Keratinocyte (primary cell): ENCODE measurements around the gene PLEKHH1. TPM values are rescaled to one million over a fixed set of nuclear protein-coding genes. Genes with fewer than 3 reads are reported as not detected.

Experiments used
- DNase-seq: peaks from one replicate; pipeline ENCODE4 v3.0.0-alpha.2; 2011; ENCODE audit warnings: low read depth, missing footprints, low spot score
- FAIRE-seq: peaks from 2 replicates; lab custom pipeline; 2011; peaks lifted over from hg19 to GRCh38; lab: Jason Lieb, UNC
- H2AFZ ChIP-seq: 2 replicates; pipeline ENCODE4 v1.6.0; 2012; ENCODE audit warnings: low read length, control low read depth, inconsistent platforms; ENCODE audit not compliant: control insufficient read depth
- H3K27ac ChIP-seq: 2 replicates; pipeline ENCODE4 v1.5.1; 2011; ENCODE audit warnings: low read length; ENCODE audit not compliant: control insufficient read depth, insufficient read depth
- H3K27me3 ChIP-seq: 3 replicates; pipeline ENCODE4 v1.6.0; 2011; ENCODE audit warnings: low read length; ENCODE audit not compliant: control insufficient read depth, insufficient read depth; ENCODE audit errors: extremely low read depth
- H3K36me3 ChIP-seq, 2 experiments: 2 replicates in 1 of 2; 3 replicates in 1 of 2; pipeline ENCODE4 v1.5.1; 2011; ENCODE audit warnings: low read length in 2 of 2, mild to moderate bottlenecking in 1 of 2; ENCODE audit not compliant: control insufficient read depth in 2 of 2, insufficient read depth in 2 of 2; ENCODE audit errors: extremely low read depth in 1 of 2
- H3K4me1 ChIP-seq: 3 replicates; pipeline ENCODE4 v1.5.1; 2011; ENCODE audit warnings: low read length; ENCODE audit not compliant: control insufficient read depth, insufficient read depth; ENCODE audit errors: extremely low read depth
- H3K4me2 ChIP-seq: 3 replicates; pipeline ENCODE4 v1.6.0; 2011; ENCODE audit warnings: low read depth, low read length; ENCODE audit not compliant: control insufficient read depth, insufficient read depth; ENCODE audit errors: extremely low read depth
- H3K4me3 ChIP-seq, 3 experiments: fragments of 200-600 bp in 1 of 3; sonication (generic) in 1 of 3; 2 replicates in 2 of 3; 3 replicates in 1 of 3; pipeline ENCODE4 v1.5.1; 2011 to 2016; ENCODE audit warnings: low read length in 3 of 3, mild to moderate bottlenecking in 3 of 3, control low read depth in 2 of 3, inconsistent platforms in 1 of 3, low read depth in 1 of 3, mixed read lengths in 1 of 3, mixed run types in 1 of 3, moderate library complexity in 1 of 3; ENCODE audit not compliant: control insufficient read depth in 2 of 3, insufficient read depth in 2 of 3; ENCODE audit errors: extremely low read depth in 1 of 3
- H3K79me2 ChIP-seq: 2 replicates; pipeline ENCODE4 v1.6.0; 2012; ENCODE audit warnings: low read length; ENCODE audit not compliant: control insufficient read depth, insufficient read depth
- H3K9ac ChIP-seq: 3 replicates; pipeline ENCODE4 v1.6.0; 2011; ENCODE audit warnings: low read length; ENCODE audit not compliant: control insufficient read depth, insufficient read depth; ENCODE audit errors: extremely low read depth
- H3K9me1 ChIP-seq: 3 replicates; pipeline ENCODE4 v1.6.0; 2011; ENCODE audit warnings: low read length; ENCODE audit not compliant: control insufficient read depth, insufficient read depth; ENCODE audit errors: extremely low read depth
- H3K9me3 ChIP-seq: 2 replicates; pipeline ENCODE4 v1.5.1; 2012; ENCODE audit warnings: low read depth, low read length; ENCODE audit not compliant: control insufficient read depth
- H4K20me1 ChIP-seq: 3 replicates; pipeline ENCODE4 v1.6.0; 2011; ENCODE audit warnings: low read length; ENCODE audit not compliant: control insufficient read depth, insufficient read depth; ENCODE audit errors: extremely low read depth
- EZH2 ChIP-seq: IDR thresholded peaks from one replicate; pipeline ENCODE4 v1.6.1; 2012; ENCODE audit warnings: inconsistent platforms, mild to moderate bottlenecking, low read length, moderate library complexity
- dilution Hi-C: fragments of 300-500 bp; cut with MboI; formaldehyde crosslinking; loops from one replicate; pipeline ENCODE4 v1.7.0; 2020; ENCODE audit warnings: low sequenced_read_pairs; ENCODE audit not compliant: extremely low pct_ligation_motif_present
- polyA plus RNA-seq, 5 experiments: library from polyadenylated mRNA; depleted of rRNA in 3 of 5; stranded (reverse) in 3 of 5; stranded (forward) in 1 of 5; unstranded in 1 of 5; fragments of >200 nt; gene quantifications; 1 replicate in 1 of 5; 2 replicates in 3 of 5; 3 replicates in 1 of 5; pipeline versions ENCODE4 v1.2.1 to v1.2.3, GENCODE V29; 2011 to 2012; ENCODE audit warnings: missing spikeins in 2 of 5, low read depth in 1 of 5, low replicate concordance in 1 of 5
- TF ChIP-seq, protein P1 (sequence below), 3 experiments: IDR thresholded peaks in 1 of 3; conservative IDR thresholded peaks in 1 of 3; optimal IDR thresholded peaks in 1 of 3; 2 replicates in 2 of 3; 3 replicates in 1 of 3; pipeline versions ENCODE3 to v1.5.1; 2011; ENCODE audit warnings: low read length in 3 of 3, mild to moderate bottlenecking in 3 of 3, moderate library complexity in 2 of 3, control low read depth in 1 of 3, inconsistent platforms in 1 of 3; ENCODE audit not compliant: insufficient read depth in 2 of 3; ENCODE audit errors: extremely low read depth in 1 of 3

Gene PLEKHH1
- polyA plus RNA-seq, 1 donor (not counting 4 experiments of a cell fraction or from before 2014, with no cell fraction given) = 4.4 TPM

DNA sequence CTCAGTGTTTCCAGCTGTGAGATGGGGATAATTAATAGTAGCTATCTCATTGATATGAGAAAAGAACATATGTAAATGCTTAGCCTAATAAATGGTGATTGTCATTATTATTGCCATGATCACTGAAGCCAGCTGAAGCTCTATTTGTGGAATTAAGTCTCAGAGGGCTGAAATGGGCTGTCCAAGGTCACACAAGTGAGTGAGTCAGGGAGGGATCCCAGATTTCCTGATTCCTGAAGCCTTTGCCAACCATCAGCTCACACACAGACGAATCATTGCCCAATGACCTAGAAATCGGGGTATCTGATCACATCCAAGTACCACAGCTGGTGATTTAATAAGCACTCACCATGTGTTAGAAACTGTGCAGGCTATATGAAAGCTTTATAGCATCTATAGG is 23.0 kb upstream of the PLEKHH1 start:
- peaks cover 8% of the 10 kb centered on the region for H3K4me1 ChIP-seq
- no peaks in the 10 kb centered on the region for H3K36me3 ChIP-seq
- FAIRE-seq (peak; percentile 71), DNase-seq (no peak)
- no peak for TF ChIP-seq EZH2
- no peak overlapping the region for H3K27ac ChIP-seq
- H4K20me1 ChIP-seq = no peaks in the 10 kb centered on the region
- H3K4me2 ChIP-seq = no peak overlapping the region
- no peaks in the 10 kb centered on the region for H3K9me1 ChIP-seq
- H3K79me2 ChIP-seq = no peaks in the 10 kb centered on the region
- H3K4me3 ChIP-seq = no peak overlapping the region
- H3K9me3 ChIP-seq = no peaks in the 10 kb centered on the region
- H2AFZ ChIP-seq = no peak overlapping the region
- no peaks in the 10 kb centered on the region for H3K27me3 ChIP-seq
- dilution Hi-C loops = no loop called here
- H3K9ac ChIP-seq = no peak overlapping the region

GRCh38 chr14:67510836-67511235 is 22.3 kb upstream of the PLEKHH1 start:
- no peak overlapping the region for H3K9ac ChIP-seq
- no peak for TF ChIP-seq EZH2
- TF ChIP-seq, protein P1, sequence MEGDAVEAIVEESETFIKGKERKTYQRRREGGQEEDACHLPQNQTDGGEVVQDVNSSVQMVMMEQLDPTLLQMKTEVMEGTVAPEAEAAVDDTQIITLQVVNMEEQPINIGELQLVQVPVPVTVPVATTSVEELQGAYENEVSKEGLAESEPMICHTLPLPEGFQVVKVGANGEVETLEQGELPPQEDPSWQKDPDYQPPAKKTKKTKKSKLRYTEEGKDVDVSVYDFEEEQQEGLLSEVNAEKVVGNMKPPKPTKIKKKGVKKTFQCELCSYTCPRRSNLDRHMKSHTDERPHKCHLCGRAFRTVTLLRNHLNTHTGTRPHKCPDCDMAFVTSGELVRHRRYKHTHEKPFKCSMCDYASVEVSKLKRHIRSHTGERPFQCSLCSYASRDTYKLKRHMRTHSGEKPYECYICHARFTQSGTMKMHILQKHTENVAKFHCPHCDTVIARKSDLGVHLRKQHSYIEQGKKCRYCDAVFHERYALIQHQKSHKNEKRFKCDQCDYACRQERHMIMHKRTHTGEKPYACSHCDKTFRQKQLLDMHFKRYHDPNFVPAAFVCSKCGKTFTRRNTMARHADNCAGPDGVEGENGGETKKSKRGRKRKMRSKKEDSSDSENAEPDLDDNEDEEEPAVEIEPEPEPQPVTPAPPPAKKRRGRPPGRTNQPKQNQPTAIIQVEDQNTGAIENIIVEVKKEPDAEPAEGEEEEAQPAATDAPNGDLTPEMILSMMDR (optimal IDR thresholded peaks at IDR 0.05 in 1 of 3, IDR thresholded peaks at IDR 0.05 in 1 of 3, conservative IDR thresholded peaks at IDR 0.05 in 1 of 3; ENCODE audit: extremely low read depth in 1 of 3, insufficient read depth in 2 of 3, low read length in 3 of 3) = no peak
- DNase-seq = no peak
- H2AFZ ChIP-seq = no peak overlapping the region
- no peak overlapping the region for H3K4me2 ChIP-seq
- no peak overlapping the region for H3K4me3 ChIP-seq
- H4K20me1 ChIP-seq = no peaks in the 10 kb centered on the region
- FAIRE-seq = peak; percentile 20
- no peaks in the 10 kb centered on the region for H3K9me1 ChIP-seq
- H3K27ac ChIP-seq = no peak overlapping the region
- H3K79me2 ChIP-seq = no peaks in the 10 kb centered on the region
- no peaks in the 10 kb centered on the region for H3K36me3 ChIP-seq
- H3K4me1 ChIP-seq = peaks cover 13% of the 10 kb centered on the region
- dilution Hi-C loops = no loop called here
- H3K9me3 ChIP-seq = no peaks in the 10 kb centered on the region
- H3K27me3 ChIP-seq = no peaks in the 10 kb centered on the region
